HG03432 (cell line): ENCODE data around the gene COBL.

Experiments
- ATAC-seq: cut with Tn5 transposase; IDR thresholded peaks from one replicate; pipeline ENCODE4 v1.9.1; 2021; ENCODE audit warnings: mild to moderate bottlenecking, moderate library complexity; ENCODE audit not compliant: unreplicated experiment

Gene COBL

DNA sequence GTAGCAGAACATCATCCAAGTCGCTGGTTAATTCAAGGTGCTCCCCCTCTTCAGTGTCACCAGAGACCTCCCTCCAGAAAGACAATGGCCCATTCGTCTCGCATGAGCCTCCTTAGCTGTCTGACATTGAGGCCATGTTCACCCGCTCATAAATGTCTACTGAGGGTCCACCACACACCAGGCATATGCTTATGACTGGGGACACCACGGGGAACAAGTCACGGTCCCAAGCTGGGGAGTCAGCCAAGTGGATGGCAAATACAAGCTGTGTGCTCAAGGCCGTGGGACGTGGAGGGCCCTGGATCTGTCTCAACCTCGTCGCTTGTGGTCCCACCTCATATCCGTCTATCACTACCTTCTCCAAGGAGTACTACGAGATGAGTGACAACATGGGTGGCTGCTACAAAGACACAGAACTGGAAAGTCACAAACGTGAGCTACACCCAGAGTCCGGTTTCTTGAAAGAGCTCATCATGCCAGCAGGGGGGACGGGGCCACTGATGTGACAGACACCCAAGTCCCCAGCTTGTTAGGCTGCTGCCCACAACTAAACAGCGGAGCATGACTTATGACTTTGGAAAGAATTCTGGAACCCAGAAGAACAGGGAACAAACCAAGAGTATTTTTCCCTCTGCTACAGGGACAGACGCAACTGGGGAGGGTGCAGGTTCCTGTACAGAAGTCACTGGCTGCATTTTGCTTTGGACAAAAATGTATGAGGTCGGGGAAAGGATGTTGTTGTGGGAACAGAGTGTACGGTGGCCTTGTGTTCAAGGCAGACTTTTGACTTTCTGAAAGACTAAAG is 189.6 kb downstream of the COBL start:
- no peak for ATAC-seq

- ATAC-seq, result no peak
Measured at GRCh38 chr7:51126324-51126723, 190.3 kb downstream of the COBL start.

DNA sequence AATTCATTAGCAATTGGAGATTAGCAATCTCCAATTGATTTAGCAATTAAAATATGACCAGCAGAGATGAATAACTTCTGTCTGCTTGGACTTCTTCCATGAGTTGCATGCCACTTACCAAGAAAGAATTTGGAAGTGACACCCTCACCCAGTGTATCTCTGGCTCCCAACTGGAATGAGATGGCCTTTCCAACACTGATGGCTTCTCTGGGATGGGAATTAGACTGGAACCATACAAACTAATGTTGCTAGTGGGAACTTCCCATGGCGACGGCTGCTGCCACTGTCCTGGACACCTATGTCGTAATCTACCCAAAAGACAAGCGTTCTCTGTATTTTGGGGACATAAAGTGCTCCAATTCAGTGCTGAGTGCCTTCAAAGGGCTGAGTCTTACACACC is 192.3 kb downstream of the COBL start:
- no peak for ATAC-seq

- ATAC-seq, result no peak
Measured at GRCh38 chr7:51123322-51124019, 193.1 kb downstream of the COBL start.

- no peak for ATAC-seq
Measured at GRCh38 chr7:51121931-51122425, 194.6 kb downstream of the COBL start.

DNA sequence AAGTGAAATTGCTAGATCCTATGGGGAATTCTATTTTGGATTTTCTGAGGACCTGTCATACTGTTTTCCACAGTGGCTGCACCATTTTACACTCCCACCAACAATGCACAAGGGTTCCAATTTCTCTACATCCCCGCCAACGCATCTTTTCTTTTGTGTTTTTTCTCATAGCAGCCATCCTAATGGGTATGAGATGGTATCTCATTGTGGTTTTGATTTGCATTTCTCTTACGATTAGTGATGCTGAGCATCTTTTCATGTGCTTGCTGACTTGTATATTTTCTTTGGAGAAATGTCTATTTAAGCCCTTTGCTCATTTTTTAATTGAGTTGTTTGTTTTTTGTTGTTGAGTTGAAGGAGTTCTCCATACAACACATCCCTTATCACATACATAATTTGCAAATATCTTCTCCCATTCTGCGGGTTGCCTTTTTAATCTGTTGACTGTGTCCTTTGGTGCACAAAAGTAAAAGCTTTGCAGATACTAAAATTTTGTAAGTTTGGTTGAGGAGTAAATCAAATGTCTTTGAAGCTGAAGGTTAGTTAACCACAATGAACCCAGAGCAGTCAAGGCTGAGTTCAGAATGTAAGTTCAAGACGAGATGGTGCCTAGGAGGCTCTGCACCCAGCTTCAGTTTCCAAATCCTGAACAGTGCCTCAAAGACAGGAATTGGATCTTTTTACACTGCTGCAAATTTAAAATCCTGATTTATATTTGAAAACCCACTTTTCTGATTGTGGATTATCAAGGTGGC is 195.4 kb downstream of the COBL start:
- no peak for ATAC-seq

DNA sequence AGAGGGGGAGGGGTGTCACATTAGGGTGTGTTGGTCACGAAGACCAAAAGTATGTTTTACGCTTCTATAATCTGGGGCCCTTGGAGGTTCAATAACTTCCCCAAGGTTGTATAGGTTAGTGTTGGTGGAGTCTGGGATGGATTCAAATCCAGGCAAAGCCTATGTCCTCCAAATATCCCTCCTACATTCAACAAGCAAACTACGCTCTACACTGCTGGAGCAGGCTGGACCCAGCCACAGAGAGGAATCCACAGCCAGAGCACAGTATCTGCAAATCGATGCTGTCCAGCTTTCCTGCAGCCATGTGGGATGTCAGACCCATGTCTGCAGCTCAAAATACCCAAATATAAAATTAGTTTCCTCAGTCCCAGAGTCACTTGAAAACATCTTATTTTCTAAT is 198.0 kb downstream of the COBL start:
- no peak for ATAC-seq

GRCh38 chr7:51114501-51114900 is 202.1 kb downstream of the COBL start:
- ATAC-seq, result no peak

DNA sequence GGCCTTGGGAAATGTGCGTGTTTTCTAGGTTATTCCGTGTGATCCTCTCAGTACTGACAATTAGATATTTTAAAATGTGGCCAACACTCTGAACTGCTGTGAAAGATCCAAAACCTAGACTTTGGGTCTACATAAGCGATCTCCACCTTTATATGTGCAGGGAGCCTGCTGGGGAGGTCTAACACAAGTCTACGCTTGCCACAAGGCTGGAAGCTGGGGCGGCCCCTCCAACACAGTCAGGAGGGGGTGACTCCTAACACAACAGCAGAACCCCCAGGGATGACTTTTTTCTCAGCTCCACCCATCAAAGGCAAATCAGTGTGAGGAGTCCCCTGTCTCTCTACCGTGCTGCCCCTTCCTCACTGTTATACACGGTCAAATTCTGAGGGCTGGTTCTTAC is 202.6 kb downstream of the COBL start:
- no peak for ATAC-seq

DNA sequence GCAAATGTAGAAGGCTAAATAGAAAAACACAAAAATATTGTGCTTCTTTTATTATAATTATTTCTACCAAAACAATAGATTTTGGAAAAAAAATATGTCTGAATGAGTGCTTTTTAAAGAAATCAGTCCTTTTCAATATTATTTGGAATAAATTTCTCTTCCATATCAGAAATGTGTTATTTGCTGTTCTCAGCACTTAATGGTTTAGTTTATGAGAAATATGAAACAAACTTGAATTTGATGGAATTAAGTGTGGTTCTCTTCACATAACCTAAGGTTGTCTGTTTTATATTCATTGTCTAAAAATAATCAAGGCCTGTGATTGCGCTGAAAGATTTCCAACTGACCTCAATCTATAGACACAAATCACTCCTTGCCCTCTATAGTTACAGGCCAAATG is 203.0 kb downstream of the COBL start:
- ATAC-seq, result no peak

- no peak for ATAC-seq
Measured at GRCh38 chr7:51111241-51111940, 205.2 kb downstream of the COBL start.

DNA sequence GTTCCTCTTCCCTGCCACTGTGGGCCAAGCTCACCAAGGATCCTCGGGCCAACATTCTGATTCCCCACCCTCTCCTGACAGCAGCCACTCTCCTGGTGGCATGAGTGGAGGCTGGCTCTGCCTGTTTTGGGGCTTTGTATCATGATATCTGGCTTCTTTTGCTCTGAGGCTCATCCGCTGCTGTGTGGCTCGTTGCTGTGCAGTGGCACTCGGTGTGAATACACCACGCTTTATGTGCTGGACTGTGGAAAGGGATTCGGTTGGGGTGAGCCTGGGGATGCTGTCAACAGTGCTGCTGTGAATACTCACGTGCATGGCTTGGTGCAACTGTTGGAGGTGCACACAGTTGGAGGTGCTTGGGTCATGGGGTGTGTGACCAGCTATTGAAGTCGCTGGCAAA is 208.5 kb downstream of the COBL start:
- ATAC-seq, result no peak

DNA sequence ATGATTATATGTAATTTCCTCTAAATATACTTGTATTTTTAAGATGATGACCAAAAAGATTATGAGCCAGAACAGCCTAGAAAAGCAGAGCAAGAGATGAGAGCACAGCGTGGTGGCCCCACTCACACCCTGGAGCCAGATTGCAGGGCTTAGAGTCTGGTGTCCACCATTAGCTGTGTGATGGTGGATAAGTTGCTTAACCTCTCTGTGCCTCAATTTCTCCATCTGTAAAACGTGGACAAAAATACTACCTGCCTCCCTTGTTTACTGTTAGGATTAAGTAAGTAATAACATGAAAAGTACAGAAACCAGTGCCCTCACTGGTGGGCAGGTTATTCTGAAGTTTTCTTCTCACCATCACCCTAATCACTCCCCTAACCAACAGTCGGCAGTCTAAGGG is 212.3 kb downstream of the COBL start:
- ATAC-seq, result no peak

- no peak for ATAC-seq
Measured at GRCh38 chr7:51103718-51104117, 212.9 kb downstream of the COBL start.

DNA sequence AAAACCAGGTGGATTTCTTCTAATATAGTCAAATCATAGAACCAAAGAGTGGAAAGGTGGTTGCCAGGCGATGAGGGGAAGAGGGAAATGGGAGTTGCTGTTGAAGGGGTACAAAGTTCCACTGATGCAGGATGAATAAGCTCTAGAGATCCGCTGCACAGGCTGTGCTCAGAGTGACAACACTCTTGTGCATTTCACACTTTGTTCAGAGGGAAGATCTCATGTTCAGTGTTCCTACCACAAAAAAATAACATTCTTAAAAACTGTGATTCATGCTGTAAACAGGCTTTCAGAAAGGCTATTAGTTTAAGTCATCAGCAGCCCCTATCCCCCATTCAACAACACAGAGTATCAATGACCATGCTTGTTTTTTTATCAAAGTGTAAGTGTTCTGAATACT is 213.8 kb downstream of the COBL start:
- no peak for ATAC-seq

GRCh38 chr7:51101111-51101757 is 215.4 kb downstream of the COBL start:
- no peak for ATAC-seq

- ATAC-seq, result no peak
Measured at GRCh38 chr7:51090411-51090810, 226.2 kb downstream of the COBL start.

DNA sequence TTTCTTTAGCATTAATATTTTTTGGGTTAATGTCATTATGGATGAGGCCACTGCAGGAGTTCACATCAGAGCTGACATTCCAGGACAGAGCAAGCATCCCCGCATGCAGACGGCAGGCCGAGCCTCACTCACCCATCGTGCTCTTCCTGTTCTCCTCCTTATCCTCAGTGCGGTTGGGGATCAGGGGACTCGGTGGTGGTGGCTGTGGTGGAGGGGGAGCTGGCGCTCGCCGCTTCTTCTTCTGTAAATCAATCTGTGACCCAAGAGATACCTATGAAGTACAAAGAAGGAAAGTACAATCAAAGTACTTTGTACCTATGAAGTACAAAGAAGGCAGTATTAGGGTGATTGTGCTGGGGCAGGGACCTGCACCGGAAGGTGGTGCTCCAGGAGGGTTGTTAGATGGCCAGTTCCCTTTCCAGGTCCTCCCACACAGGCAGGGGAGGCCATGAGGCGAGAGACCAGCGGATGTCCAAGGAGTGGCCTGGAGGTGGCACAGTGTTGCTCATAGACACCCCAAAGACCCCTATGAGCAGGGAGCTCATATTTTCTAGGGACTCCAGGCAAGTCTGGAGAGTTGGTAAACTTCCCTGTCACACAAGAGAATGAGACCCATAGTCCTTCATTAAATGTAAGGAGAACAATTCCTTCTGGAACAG is 231.4 kb downstream of the COBL start:
- ATAC-seq, result no peak

GRCh38 chr7:51084121-51084520 is 232.5 kb downstream of the COBL start:
- no peak for ATAC-seq

GRCh38 chr7:51082940-51083533 is 233.6 kb downstream of the COBL start:
- no peak for ATAC-seq
